Activated CD4-positive, alpha-beta T cell treated with anti-CD3 and anti-CD28 coated beads for 4 hours (primary cell): Measurements from ENCODE around the gene WFDC5.
A peak's percentile ranks its signal among the peaks of the same experiment; 100 is the strongest.

ENCODE experiments used
- DNase-seq, 2 donors: peaks; one replicate each; pipeline ENCODE4 v3.0.0-alpha.2; 2020

Gene WFDC5

GRCh38 chr20:45113865-45114264 lies 1.1 kb downstream of the WFDC5 start:
- DNase-seq: no peak

GRCh38 chr20:45112754-45113153 lies 2.2 kb downstream of the WFDC5 start:
- DNase-seq: no peak

GRCh38 chr20:45111799-45112471 lies 3.0 kb downstream of the WFDC5 start:
- peak in 1 of 2 donors; percentile 24 for DNase-seq

- no peak for DNase-seq
Measured at GRCh38 chr20:45111285-45111684, 3.7 kb downstream of the WFDC5 start.

GRCh38 chr20:45110301-45110700 lies 4.7 kb downstream of the WFDC5 start:
- no peak for DNase-seq

- no peak for DNase-seq
Measured at GRCh38 chr20:45109634-45110033, 5.3 kb downstream of the WFDC5 start.

- DNase-seq: no peak
Measured at GRCh38 chr20:45105317-45105716, 9.7 kb downstream of the WFDC5 start.

GRCh38 chr20:45104786-45105185 lies 10.2 kb downstream of the WFDC5 start:
- DNase-seq: no peak

- DNase-seq: no peak
Measured at GRCh38 chr20:45103072-45103471, 11.9 kb downstream of the WFDC5 start.

- no peak for DNase-seq
Measured at GRCh38 chr20:45101333-45101850, 13.6 kb downstream of the WFDC5 start.

GRCh38 chr20:45100563-45101245 lies 14.3 kb downstream of the WFDC5 start, which contains the start of gene KCNS1:
KCNS1 (minus strand) TSS chr20:45101127; CDS start chr20:45099236, 1,891 bp downstream.
- DNase-seq: no peak

GRCh38 chr20:45098103-45098773 lies 16.7 kb downstream of the WFDC5 start:
- no peak for DNase-seq

- peak; percentile 19 to 21 for DNase-seq
Measured at GRCh38 chr20:45097485-45098102, 17.4 kb downstream of the WFDC5 start.

- DNase-seq: no peak
Measured at GRCh38 chr20:45096781-45097180, 18.2 kb downstream of the WFDC5 start.

GRCh38 chr20:45095805-45096238 lies 19.2 kb downstream of the WFDC5 start:
- DNase-seq: peak; percentile 55 to 67

- no peak for DNase-seq
Measured at GRCh38 chr20:45094864-45095574, 20.0 kb downstream of the WFDC5 start.

- DNase-seq: no peak
Measured at GRCh38 chr20:45094201-45094600, 20.8 kb downstream of the WFDC5 start.

- no peak for DNase-seq
Measured at GRCh38 chr20:45092898-45093297, 22.1 kb downstream of the WFDC5 start.

- no peak for DNase-seq
Measured at GRCh38 chr20:45091366-45091765, 23.6 kb downstream of the WFDC5 start.

- DNase-seq: no peak
Measured at GRCh38 chr20:45090481-45090880, 24.5 kb downstream of the WFDC5 start.

- DNase-seq: no peak
Measured at GRCh38 chr20:45088247-45088646, 26.7 kb downstream of the WFDC5 start.

GRCh38 chr20:45087814-45088213 lies 27.2 kb downstream of the WFDC5 start:
- no peak for DNase-seq
